ACHN (cell line): ENCODE data around the gene SEMA6A.

Source experiments
- DNase-seq: peaks from one replicate; pipeline ENCODE4 v3.0.0-alpha.2; 2015
- in situ Hi-C: cut with HindIII; loops from 2 replicates; pipeline ENCODE4 v1.10.0; 2017; ENCODE audit warnings: low sequenced_read_pairs, low pct_ligation_motif_present, low pct_unique_long_range_greater_than_20kb

SEMA6A gene

DNA sequence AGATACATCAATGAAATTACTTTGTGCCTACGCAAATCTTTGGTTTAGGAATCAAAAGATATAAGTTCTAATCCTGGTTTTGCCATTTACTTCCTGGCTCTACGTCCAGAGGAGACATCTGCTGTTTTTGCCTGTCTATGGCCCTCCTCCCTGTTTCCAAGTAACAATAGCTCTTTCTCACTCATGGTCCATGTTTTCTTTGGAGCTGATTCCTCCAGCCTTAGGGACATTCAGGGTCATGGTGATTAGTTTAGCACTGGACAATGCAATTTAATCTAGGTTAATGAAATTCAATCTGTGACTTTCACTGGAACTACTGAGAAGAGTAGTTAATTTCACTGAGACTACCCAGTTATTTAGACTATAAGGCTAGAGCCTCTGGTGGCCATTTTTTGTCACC is 170.6 kb downstream of the SEMA6A start:
- in situ Hi-C loops = no loop called here
- DNase-seq = no peak

DNA sequence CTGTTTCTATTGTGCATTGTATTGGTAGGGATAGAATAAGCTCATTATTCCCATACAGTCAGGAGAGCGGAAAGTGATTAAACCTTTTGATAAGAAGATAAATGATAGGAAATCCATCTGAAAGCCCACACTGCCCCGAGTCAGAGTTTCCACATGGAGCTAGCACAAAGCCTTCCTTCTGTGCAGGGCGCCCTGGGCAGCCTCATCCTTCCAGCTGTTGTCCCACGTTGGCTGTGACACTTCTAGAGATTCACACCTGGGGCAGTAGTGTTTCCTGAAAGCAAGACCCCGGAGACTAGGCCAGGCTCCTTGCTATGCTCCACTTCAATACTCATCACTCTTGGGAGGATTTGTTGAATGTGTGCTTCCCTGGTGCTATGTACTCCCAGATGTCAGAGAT is 172.4 kb downstream of the SEMA6A start:
- in situ Hi-C loops = no loop called here
- DNase-seq = no peak

DNA sequence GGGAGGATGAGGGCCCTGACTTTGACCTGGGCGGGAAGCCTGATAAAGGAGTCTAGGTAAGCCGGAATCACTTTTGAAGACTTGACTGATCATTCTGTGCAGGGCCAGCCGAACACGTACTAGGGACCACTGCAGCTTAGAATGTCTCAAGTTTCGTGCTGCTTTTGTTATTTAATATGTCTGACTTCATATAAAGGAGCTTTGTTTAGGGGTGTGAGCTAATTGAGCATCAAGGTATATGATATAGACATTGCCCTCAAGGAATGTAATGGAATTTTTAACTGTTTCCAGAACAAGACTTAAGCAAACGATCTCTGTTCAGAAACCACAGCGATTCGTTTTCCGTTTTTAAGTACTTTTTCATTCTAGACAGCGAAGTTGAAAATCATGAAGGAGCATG is 173.0 kb downstream of the SEMA6A start:
- no peak for DNase-seq
- in situ Hi-C loops = no loop called here

DNA sequence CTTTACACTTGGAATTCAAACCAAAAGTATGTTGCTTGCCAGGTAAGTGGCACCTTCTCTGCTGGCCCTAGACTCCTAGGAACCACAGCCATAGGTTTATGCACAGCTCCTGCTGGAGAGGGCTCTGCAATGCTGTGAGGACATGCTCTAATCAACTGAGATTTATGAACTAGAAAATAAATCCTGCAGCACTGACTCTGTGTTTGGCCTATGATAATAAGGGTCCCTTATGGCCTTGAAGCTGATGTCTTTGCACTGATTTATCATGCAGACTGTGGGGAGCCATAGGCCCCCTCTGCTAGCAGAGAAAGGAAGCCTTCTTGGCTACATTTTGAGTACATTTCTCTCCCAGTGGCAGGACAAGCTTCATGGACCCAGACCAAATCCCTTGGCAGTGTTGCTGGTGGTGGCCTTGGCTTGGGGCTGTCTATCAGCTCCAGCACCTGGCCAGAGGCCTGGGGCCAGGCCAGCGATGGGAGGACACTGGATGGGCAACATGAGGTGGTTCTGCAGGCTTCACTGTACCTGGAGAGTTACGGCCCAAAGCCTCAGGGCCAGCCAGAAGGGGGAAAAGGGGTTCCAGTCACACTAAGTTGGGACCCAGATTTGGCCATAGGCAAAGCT is 178.0 kb downstream of the SEMA6A start:
- in situ Hi-C loops = no loop called here
- DNase-seq = no peak

DNA sequence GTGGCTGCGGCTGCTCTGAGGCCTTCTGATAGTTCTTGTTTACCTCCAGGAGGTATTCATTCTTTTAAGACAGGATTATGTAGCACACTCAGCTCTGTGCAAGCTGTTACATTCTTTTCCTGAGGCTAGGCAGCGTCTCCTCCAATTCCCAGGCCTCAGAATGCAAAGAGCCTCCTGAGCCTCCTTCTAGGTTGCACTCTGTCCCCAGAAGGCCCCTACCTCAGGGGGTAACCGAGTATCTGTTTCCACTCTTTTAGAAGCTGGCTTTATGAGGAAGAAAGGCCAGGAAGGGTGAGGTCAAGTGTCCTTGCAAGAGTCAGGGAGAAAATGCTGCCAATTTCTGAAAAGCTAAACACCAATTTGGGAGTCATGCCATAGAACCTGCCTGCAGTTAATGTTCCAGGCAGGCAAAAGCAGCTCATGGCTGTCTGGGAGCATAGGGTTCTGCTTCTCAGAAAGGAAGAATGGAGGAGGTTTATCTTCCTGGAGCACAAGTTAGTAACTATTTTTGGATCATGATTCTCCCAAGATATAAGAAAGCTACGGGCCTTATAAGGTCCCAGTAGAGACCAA is 178.9 kb downstream of the SEMA6A start:
- DNase-seq = no peak
- in situ Hi-C loops = no loop called here

DNA sequence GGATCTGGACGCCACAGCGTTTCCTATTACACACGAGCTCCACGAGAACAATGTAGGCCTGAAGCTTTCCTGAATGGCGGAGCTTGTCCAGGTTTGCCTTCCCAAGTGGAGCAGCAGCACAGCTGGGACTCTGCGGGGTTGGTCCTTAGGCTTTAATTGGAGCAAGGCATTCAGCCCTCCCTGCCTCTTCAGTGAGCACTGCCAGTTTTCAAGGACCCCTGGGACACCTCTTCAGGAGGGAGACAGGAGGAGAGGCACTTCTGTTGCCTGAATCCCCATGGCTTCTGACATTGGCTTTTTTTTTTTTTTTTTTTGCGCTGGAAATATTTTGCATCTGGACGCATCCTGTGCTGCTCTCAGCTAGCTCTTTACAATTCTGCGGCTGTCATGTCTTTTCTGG is 179.4 kb downstream of the SEMA6A start:
- DNase-seq = no peak
- in situ Hi-C loops = no loop called here

DNA sequence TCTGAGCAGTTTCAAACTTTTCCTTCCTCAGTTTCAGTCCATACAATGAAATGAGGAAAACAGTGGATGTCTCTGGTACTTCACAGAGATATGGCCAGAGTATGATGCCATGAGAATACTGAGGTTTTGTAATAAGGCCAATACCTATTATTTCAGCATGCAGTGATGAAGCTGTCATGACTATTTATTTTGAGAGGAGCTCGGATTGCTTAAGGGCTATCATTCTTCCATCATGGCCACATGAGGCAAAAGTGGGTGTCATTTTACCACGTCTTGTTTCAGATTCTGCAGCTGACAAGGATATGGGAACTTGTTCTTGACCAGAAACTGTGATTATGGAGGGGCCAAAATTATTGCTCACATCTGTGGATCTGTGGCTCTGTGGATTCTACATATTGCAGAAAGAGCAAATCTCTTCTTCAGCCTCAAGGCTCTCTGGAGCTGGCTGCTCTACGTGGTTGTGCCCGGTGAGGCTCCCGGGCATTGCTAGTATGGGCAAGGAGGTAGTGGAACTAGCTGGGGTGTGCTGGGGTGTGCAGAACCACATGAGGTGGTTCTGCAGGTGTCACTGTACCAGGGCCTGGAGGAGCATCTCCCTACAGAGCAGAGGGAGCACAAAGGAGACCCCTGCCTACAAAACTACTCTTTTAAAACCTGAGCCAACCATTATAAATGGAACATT is 180.3 kb downstream of the SEMA6A start:
- no peak for DNase-seq
- in situ Hi-C loops = no loop called here
